Stimulated activated CD8-positive, alpha-beta memory T cell treated with anti-CD3 and anti-CD28 coated beads, Interleukin-2, amount 100 ng/mL, for 1 hour (primary cell): ENCODE measurements around the gene FBRS.

Source experiments
- DNase-seq, 2 donors: peaks; one replicate each; pipeline ENCODE4 v3.0.0-alpha.2; 2020; ENCODE audit warnings: low read depth in 2 of 2

The FBRS gene

DNA sequence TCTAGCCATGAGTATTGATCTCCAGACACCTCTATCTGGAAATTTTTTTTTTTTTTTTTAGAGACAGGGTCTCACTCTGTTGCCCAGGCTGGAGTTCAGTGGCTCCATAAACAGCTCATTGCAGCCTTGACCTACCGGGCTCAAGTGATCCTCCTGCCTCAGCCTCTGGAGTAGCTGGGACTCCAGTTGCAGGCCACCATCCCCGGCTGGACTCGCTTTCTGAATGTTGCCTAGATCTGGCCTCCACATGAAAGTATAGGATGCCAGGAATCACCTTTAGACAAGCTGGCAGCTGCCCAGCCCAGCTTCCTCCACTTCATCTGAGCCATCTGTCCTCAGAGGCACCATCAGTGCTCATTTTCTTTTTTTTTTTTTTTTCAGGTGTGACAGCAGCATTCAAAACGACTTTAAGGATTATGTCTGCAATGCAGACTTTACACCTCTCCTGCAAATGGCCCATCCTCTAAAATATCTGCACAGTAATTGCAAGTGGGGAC, 13.8 kb upstream of the FBRS start:
- no peak for DNase-seq

DNA sequence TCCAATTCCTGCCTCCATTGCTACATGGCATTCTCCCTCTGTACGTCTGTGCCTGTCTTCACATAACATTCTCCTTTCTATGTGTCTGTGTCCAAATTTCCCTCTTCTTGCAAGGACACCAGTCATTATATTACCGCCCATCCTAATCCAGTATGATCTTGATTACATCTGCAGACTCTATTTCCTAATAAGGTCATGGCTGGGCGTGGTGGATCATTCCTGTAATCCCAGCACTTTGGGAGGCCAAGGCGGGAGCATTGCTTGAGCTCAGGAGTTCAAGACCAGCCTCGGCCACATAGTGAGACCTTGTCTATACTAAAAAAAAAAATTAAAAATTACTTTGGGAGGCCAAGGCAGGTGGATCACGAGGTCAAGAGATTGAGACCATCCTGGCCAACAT, 12.5 kb upstream of the FBRS start:
- DNase-seq: no peak

DNA sequence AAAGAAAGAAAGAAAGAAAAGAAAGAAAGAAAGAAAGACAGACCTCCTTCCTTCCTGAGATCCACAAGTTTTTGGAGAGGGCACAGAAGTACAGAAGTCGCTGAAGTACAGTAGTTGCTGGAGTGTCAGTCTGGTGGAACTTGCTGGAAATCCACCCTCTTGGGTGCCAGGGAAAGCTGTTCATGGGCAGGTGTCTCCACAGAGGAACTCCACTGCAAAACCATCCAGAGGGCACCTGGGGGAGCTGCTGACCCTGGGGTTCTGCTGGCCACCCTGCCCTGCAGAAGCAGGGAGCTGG, 11.0 kb upstream of the FBRS start:
- DNase-seq: no peak

DNA sequence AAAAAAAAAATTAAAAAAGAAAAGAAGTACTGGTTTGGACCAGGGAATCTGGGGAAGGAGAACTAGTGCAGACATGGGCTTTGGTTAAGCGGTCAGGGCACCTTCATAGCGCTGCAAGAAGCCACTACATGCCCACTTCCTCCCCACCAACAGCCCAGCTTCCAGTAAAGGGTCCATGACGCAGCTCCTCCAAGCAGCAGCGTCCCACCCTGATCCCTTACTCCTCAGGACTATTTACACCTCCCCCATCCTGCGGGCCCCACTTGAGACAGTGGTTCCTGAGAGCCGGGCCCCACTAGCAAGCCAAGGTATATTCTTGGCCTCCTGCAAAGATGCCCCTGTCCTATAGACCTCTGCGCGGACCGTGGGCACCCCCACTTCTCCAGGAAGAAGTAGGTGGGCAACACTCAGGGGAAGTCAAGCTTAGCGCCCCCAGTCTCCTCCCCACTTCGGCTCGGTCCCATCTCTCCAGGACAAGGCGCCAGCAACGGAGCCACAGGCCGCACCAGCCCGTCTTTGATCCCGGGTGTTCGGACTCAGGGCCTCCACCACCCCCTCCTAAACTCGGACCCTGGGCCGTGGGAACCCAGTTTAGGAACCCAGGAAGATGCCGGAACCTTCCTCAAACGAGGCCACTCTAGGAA, 8.4 kb upstream of the FBRS start:
- no peak for DNase-seq

DNA sequence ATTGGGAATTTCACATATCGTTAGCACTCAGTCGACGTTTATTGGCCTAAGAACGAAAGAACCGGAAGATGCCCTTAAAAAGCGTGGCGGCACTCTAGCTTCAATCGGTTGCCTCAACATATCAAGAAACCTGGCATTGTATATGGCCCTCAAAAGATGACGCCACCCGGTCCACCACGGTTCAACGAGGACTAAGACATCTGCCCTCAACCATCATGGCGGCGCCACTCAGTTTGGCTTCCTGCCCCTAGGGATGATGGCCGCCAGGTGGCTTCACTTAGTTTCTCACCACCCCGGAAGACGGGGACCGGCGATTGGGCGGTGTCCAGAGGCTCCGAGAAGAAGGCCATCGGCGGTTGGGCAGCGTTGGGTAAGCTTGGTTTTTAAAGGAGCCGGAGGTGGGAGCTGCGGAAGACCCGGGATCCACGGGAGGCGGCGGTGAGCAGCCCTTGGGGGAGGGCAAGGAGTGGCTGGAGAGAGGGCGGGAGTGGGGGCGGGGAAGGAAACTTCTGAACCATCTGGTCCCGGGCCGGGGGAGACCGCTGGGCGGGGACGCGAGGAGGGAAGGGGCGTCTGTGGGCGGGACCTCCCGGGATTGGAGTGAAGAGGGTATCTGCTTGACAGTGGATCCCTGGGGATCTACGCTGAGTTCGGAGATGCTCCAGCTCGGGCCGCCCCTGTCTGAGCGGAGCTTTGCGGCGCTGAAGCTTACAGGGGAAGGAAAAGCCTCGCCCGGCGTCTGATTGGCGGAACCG, 7.7 kb upstream of the FBRS start, which contains the start of gene PRR14:
TSS of gene PRR14 (plus strand) at position 592 of the 755 bp plus-strand sequence. CDS start 686 bp downstream, outside the sequence.
- peak; percentile 95 to 97 for DNase-seq

DNA sequence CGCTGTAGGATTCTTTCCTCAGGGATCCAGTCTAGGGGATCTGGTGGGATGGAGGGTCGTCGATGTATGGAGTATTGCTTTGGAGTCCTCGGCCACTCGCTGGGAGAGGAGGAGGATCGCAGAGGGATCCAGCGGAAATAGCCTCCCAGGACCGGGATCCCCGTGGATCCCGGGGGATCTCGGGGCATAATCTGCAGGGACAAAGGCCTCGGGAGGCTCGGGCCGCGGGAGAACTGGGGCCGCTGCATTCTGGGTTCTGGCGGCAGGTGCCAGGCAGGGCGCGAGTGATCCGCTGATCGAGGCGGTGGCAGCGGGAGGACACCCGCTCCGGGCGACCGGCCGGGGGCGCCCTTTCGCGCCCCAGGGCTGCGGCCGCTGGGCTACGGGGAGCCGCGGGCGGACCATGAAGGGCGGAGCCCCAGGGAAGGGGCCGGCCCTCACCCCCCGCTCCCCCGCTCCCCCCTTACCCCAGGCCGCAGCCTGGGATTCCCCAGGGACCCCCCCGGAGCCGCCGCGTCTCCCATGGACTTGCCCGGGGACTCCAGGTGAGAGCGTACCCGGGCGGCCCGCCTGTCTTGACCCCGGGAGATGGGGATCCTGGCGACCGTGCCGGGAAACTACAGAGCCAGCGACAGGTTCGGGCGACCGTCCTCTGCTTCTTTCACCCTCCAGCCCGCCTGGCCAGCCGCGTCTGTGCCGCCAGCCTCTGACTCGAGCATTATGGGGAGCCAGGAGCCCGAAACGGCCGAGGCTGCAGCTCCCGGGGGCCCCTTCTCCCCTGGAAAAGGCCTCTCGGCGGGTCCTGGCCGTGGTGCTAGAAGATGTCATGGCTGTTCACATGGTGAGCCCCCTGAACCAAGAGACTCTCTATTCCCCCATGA, 6.9 kb upstream of the FBRS start:
- peak; percentile 52 to 66 for DNase-seq

DNA sequence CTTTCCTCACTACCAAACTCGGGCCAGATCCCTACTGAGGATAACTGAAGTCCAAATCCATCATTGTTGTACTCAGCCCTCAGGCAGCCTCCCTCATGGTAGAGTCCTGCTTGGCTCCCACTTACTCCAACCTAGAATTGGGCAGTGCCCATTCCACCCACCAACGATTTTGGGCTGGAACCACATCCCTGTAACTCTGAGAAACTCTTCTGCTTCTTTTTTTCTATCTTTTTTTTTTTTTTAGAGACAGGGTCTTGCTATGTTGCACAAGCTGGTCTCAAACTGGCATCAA, 6.3 kb upstream of the FBRS start:
- no peak for DNase-seq

DNA sequence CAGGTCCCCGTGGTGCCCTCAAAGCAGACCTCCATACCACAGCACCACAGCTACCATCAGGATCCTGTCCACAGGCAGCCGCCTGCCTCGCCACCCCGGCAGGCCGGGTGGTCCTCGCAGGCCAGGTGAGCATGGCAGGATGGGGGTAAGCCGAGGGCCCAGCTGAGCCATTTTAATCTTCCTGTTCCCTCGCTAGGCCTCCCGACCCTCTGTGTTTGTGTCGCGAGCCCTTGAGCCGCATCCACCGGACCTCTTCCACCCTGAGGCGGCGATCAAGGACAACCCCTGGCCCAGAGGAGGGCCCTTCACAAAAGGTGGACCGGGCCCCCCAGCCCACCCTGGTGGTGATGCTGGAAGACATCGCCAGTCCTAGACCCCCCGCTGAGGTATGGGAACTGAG, 5.5 kb upstream of the FBRS start:
- no peak for DNase-seq

DNA sequence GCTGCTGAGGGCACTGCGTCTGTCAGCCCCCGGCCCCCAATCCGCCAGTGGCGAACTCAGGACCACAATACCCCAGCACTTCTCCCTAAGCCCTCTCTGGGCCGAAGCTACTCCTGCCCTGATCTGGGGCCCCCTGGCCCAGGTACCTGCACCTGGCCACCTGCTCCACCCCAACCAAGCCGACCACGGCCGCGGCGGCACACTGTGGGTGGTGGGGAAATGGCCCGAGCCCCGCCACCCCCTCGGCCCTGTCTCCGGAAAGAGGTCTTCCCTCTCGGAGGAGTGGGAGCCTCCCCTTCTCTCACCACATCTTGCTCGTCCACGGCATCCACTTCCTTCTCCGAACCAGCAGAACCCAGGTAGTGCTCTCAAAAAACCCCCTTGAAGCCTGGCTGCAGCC, 3.4 kb upstream of the FBRS start:
- no peak for DNase-seq

DNA sequence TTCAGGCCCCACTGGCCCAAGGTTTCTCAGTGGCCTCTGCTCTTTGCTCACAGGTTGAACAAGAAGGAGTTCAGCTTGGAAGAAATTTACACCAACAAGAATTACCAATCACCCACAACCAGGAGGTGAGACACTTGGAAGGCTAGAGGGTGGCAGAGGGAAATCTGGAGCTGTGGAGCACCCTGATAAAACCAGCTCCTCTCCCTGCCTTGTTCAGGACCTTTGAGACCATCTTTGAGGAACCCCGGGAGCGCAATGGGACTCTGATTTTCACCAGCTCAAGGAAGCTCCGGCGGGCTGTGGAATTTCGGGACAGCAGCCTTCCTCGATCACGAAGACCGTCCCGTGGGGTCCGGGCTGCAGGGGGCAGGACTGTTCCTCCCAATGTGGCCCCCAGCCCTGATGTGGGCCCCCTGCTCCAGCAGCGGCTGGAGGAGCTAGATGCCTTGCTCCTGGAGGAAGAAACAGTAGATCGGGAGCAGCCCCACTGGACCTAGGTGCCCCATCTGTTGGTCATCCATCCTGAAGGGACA, 2.4 kb upstream of the FBRS start:
- DNase-seq: no peak

DNA sequence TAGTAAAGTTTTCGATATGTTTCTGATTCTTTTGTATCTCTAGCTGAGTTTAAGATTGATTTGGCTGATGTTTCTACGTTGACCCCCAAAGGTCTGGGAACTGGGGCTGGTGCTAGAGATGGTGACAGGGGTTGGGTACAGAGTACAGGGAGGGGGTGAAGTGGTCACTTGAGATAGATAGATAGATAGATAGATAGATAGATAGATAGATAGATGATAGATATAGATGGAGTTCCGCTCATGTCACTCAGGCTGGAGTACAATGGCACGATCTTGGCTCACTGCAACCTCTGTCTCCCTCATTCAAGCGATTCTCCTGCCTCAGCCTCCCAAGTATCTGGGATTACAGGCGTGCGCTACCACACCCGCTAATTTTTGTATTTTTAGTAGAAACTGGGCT, 1.8 kb upstream of the FBRS start:
- no peak for DNase-seq

DNA sequence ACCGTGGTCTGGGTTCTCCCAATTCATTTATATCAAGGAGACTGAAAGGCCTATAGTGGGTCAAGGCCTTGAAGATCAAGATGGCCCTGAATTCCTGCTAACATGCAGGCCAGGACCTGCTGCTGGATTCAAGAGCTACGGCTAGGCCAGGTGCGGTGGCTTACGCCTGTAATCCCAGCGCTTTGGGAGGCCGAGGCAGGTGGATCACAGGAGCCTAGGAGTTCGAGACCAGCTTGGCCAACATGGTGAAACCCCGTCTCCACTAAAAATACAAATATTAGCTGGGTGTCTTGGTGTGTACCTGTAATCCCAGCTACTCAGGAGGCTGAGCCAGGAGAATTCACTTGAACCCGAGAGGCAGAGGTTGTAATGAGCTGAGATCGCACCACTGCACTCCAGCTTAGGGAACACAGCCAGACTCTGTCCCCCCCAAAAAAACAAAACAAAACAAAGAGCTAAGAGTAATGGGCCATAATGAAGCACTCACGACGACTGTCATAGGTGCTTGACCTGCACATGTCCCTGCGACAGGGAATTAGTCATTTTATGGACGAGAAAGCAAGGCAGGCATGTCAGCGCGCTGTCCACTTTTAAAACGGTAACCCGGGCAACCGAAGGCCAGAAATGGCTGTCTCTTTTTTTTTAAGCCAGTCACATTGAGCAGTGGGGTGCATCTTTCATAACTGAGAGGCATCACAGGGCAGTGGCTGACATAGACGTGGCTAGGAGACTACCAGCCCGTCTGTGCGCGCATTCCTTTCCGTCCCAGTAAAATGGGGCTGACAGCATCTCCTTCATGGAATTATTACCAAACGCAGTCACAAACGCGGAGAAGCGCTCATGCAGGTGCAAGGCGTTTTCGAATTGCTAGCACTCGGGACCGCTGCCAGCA, 1.0 kb upstream of the FBRS start:
- no peak for DNase-seq

DNA sequence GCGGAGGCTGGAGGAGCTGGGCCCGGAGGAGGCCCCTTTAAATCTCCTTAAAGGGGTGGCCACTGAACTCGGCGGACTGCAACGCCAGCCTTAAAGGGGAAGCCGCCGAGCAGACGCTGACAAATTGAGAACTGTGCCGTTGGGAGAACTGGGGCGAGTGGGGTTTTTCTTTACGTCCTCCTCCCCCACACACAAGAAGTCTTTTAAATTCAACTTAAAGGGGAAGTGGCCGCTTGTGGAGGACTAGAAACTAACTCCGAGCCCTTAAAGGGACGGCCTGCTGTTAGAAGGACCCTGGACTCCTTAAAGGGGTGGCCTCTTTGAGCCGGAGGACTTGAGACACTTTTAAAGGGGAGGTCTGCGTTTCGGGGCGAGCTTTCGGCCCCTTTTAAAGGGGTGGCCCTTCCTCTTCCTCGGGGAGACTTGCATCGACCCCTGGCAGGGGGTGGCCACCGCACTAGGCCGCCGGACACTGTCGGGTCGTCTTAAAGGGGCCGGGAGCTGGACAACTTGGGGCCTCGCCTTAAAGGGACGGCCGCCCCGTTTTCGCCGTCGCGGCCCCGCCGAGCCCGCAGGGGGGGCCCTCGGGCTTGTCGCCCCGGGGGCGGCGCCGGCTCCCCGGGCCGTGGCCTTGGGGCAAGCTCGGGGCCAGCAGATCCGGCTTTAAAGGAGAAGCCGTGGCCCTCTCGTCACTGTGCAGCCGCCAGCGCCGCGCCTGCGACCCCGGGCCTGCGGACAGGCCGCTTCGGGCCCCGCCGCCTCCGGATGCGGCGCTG, 688 bp downstream of the FBRS start:
- DNase-seq: no peak

DNA sequence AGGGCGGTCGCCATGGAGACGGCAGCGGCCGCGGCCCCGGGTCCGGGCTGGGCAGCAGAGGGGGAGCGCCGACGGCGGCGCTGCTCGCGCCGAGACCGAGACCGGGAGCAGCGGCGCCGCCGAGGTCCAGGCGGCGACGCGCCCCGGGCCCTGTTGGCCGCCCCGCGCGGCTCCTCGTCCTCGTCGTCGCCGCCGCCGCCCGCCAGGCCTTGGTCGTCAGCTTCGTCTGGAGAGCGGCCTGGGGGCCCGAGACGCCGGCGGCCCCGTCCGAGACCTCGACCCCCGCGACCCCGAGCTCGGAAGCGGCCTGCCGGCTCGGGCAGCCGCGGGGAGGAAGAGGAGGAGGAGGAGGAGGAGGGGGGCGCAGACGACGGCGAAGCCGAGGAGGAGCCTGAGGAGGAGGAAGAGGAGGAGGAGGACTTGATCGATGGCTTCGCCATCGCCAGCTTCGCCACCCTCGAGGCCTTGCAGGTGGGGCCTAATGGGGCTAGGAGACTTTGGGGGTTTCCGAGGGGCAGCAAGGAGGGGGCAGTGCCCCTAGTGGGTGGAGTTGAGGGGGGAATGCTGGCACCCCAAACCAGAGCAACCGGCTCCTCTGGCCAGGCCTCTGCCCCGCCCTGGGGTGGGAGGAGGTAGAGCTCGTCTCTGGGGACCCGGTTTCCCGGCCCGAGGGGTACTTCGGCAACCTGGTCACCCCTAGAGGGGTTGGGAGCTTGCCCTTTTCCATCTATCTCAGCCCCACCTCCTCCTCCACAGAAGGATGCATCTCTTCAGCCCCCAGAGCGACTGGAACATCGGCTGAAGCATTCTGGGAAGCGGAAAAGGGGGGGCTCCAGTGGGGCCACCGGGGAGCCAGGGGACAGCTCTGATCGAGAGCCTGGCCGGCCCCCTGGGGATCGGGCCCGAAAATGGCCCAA, 1.5 kb downstream of the FBRS start:
- peak; percentile 14 to 16 for DNase-seq

DNA sequence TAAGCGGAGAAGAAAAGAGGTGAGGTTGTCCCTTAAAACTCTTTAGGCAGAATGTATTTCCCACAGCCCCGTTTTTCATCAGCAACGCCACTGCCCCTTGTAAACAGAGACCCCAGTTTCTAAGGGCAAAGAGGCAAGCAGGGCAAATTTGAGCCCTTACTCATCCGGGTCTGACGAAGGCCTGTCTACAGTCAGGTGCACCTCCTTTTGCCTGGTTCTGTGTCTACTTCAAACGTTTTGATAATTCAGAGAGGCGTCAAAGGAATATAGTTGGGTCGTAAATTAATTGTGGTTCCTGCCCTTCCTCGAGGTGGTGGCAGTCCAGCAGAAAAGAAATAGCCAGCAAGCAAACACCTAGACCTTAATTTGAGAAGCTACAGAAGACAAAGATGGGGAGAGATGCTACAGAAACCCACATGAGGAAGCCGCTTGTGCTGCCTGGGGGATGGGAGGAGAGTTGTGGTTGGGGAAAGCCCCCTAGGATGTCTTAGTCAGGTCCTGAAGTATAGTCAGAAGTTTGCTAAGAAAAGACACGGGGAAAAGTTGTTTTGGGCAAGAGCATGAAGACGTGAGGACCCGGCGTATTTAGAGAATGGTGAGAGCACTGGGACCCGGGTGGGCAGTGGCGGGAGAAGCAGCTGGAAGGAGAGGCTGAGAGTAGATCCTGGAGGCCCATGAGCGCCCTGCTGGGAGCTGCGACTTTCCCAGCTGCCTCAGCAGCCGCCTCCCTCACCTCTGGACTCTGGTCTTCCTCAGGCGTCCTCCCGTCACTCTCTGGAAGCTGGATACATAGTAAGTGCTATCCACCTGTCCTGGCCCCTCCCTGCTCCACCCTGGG, 2.4 kb downstream of the FBRS start:
- DNase-seq: peak; percentile 53 to 66

DNA sequence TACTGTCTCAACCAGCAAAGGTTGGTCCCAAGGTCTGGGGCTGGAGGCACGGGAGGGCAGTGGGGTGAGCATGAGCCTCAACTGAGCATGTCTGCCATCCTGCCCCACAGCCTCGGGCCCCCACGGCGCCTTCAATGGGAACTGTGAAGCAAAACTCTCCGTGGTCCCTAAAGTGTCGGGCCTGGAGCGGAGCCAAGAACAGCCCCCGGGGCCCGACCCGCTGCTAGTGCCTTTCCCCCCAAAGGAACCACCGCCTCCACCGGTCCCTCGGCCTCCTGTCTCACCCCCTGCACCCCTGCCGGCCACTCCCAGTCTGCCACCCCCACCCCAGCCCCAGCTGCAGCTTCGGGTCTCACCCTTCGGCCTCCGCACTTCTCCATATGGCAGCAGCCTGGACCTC, 4.2 kb downstream of the FBRS start:
- DNase-seq: no peak

DNA sequence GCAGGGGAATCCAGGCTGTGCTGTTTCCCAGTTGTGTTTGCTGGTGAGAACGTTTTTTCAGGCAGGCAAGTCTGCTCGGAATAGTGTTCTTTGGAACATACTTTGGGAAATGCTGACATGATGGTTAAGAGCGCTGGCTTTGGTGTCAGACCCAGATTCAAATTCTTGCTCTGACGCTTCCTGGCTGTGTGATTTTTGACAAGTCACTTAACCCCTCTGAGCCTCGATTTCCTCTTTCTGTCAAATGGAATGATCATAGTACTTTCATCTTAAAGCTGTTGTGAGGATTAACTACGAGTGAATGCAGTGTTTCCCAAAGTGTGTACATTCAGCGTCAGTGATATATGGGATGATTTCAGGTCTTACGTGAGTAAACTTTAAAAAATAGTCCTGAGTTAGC, 4.8 kb downstream of the FBRS start:
- DNase-seq: no peak

DNA sequence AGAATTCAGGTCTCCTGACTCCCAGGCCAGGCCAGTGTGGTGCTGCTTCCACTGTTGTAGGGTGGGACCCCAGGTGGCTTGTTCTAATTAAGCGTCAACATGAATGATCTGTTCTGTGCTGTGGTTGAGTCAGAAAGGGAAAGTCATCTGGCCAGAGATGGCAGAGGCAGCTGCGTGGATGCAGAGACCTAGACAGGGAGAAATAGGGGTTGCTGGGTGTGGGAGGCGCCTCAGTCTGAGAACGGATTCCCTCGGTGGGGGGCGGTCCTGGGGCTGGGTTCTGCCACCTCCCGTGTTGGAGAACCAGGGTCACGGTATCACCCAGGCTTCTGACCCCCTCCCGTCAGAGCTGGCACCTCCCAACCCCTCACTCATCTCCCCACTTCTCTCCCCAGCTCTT, 5.6 kb downstream of the FBRS start:
- no peak for DNase-seq

DNA sequence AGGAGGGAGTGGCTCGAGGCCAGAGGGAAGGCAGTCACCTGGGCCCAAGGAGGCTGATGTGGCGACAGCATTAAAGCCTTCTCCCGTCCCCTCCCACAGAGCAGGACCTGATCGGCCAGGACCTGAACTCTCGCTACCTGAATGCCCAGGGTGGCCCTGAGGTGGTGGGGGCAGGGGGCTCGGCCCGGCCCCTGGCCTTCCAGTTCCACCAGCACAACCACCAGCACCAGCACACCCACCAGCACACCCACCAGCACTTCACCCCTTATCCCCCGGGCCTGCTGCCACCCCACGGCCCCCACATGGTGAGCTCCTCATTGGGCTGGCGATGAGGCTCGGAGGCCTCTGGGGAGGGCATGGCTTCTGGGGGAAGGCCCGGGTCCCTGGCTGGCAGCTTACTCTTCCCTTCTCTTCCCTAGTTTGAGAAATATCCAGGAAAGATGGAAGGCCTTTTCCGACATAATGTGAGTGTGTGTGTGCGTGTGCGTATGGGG, 6.4 kb downstream of the FBRS start:
- no peak for DNase-seq
